Astrocyte (in vitro differentiated cells and primary cell): ENCODE measurements around the gene TMPO.

Experiments
- EZH2 ChIP-seq: IDR thresholded peaks from 2 replicates; pipeline ENCODE4 v1.6.1; 2012; ENCODE audit warnings: mild to moderate bottlenecking, low read length, inconsistent platforms; ENCODE audit not compliant: insufficient read depth
- TF ChIP-seq, protein P1 (sequence below): IDR thresholded peaks from 2 replicates; pipeline ENCODE4 v1.5.1; 2011; ENCODE audit warnings: low read depth, mild to moderate bottlenecking, inconsistent platforms, low read length, moderate library complexity; ENCODE audit not compliant: insufficient read depth

DNA sequence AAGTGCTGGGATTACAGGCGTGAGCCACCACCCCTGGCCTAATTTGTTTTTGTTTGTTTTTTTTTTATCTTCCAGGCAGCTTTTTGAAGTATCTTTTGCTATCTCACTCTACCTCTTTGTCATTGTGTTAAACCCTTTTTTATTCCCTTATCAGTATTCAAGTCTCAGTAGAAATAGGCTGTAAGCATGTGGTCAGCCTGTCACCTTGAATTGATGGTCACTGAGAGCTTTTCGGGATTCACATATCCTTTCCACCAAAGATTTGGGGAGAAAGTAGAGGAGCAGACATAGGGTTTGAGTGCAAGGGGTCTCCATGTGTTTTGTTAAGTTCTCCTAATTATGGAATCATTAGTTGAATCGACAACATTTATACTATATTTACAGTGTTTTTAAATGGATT, 36.4 kb downstream of the TMPO start:
- TF ChIP-seq, protein P1, sequence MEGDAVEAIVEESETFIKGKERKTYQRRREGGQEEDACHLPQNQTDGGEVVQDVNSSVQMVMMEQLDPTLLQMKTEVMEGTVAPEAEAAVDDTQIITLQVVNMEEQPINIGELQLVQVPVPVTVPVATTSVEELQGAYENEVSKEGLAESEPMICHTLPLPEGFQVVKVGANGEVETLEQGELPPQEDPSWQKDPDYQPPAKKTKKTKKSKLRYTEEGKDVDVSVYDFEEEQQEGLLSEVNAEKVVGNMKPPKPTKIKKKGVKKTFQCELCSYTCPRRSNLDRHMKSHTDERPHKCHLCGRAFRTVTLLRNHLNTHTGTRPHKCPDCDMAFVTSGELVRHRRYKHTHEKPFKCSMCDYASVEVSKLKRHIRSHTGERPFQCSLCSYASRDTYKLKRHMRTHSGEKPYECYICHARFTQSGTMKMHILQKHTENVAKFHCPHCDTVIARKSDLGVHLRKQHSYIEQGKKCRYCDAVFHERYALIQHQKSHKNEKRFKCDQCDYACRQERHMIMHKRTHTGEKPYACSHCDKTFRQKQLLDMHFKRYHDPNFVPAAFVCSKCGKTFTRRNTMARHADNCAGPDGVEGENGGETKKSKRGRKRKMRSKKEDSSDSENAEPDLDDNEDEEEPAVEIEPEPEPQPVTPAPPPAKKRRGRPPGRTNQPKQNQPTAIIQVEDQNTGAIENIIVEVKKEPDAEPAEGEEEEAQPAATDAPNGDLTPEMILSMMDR, result no peak
- no peak for TF ChIP-seq EZH2
